Stimulated activated CD4-positive, alpha-beta T cell treated with anti-CD3 and anti-CD28 coated beads, Interleukin-4, amount 100 ng/mL, for 4 hours (primary cell): Measurements from ENCODE around the gene STK32B.
"Not testable (repeated sequence)": the region's sequence is repeated elsewhere in the genome, so short reads cannot be mapped to it uniquely, and the experiment has no call there.

Experiments used
- DNase-seq, 2 experiments: peaks; one replicate each; pipeline ENCODE4 v3.0.0-alpha.2; 2020

STK32B gene

DNA sequence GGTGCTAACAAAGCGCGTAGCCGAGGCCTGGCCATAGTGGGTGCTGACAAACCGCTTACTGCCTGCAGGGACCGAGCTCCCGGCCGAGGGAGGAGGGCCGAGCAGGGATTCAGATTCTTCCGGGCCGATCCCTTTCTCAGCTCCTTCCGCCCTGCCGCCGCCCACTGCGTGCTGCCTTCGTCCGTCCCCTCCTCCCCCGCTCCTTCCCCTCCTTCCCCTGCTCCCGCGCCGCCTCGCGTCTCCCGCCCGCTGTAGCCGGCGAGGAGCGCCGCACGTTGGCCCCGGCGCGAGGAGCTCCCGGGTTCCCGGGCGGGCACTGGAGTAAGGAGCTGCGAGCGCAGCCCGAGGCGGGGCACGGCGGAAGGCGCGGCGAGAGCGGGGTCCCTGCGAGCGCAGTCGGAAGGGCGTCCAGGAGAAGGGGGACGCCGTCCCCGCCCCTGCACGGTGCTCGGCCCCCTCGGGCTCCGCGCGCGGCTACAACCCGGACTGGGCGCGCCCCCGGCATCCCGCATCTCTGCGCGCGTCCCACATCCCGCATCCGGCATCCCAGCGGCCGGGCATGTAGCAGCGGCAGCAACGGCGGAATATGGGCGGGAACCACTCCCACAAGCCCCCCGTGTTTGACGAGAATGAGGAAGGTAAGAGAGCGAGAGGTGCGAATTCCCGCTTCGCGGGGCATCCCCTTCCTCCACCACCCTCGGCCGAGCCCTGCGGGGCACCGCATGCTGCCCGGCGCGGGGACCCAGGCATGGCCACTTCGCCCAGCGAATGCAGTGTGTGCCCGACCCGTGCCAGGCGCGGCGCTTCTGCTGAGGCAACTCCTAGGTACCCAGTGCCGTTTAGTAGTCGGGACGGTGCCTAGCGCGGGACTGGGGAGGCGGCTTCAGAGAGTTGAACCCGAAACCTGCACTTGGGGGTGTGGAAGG is at the start of gene STK32B:
STK32B (plus strand) TSS at position 203 of the 926 bp plus-strand sequence.
- peak in 1 of 2 experiments; percentile 2 for DNase-seq

DNA sequence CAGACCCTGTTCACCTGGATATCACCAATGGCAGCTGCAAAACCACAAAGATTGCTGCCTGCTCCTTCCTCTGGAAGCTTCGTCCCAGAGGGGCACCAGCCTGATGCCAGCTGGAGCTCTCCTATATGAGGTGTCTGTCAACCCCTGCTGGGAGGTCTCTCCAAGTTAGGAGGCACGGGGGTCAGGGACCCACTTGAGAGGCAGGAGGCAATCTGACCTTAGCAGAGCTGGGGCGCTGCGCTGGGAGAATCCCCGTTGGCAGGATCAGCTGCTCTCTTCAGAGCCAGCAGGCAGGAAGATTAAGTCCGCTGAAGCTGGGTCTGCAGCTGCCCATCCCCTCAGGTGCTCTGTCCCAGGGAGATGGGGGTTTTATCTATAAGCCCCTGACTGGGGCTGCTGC is 49.6 kb upstream of the STK32B start:
- not testable (repeated sequence) for DNase-seq

DNA sequence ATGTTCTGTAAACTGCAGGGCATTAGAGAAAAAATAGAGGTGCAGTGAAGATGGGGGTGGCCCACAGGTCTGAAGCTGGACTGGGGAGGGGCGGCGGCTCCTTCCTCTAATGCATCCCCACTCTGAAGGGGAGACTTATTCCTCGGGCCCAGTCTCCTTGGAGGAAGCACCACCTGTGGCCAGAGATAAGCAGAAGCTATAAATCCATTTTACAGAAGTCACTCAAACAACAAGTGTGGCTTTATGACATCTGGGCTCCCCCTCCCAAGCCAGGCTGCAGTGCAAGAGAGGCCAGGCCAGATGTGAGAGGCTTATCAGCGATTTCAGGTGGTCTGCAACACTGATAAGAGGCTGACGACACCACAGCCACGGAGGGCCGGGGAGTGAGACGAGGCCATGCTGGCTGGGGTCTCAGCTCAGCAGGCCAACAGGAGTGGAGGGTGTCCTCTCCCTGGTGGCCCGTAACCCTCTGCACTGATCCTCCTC is 47.9 kb upstream of the STK32B start:
- DNase-seq = no peak

DNA sequence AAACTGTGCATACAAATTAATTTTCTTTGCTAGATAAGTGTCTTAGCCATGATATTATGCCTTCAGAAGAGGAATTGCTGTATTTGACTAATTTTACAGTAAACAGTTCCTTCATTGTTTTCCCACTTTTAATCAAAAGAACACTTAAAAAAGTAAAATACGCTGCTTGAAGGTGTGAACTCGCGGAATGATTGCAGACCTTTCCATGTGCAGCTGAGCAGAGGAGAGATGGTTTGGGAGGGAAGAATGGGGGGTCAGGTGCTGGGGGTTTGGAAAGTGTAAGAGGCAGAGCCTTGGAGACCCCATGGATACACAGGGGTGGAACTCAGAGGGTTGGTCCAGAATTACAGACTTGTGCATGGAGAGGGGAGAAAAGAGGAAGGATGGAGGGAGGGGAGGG is 47.4 kb upstream of the STK32B start:
- DNase-seq = no peak

DNA sequence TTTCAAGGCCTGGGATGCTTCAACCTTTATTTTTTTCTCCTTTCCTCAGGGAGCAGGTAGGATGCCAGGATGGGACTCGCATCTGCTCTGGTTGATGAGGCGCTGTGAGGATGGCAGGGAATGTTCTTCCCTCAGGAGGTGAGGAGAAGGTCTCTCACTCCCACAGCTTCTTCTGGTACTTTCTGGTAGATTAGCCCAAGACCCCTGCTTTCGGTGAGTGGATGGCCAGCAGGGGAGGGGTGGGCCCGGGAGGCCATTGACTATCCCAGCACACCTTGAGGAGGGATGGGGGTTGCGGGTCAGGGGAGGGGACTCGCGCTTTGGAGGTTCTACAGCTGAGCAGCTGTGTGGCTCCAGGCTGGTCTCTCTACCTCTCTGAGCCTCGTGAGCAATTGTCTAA is 46.8 kb upstream of the STK32B start:
- no peak for DNase-seq

DNA sequence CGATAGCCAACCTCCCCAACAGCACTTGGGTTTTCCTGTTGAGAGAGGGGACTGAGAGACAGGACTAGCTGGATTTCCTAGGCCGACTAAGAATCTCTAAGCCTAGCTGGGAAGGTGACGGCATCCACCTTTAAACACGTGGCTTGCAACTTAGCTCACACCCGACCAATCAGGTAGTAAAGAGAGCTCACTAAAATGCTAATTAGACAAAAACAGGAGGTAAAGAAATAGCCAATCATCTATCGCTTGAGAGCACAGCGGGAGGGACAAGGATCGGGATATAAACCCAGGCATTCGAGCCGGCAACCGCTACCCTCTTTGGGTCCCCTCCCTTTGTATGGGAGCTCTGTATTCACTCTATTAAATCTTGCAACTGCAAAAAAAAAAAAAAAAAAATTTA is 44.3 kb upstream of the STK32B start:
- DNase-seq = not testable (repeated sequence)

DNA sequence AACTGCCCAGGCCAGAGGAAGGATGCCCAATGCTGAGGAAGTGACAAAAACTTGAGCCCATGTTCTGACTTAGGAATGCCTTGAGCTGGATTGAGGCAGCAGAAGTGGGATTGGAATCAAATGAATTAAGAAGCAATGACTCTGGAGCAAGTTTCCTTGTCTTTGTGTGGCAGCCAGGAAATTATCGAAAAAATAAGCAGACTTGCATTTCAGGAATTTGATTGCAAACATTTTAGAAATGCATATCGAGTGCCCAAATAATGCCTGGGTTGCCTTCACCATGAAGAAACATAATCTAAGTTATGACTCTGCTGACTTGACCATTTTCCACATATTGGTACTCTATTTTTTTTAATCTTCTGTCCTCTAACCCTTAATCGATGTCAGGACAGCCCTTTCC is 41.5 kb upstream of the STK32B start:
- DNase-seq = no peak

DNA sequence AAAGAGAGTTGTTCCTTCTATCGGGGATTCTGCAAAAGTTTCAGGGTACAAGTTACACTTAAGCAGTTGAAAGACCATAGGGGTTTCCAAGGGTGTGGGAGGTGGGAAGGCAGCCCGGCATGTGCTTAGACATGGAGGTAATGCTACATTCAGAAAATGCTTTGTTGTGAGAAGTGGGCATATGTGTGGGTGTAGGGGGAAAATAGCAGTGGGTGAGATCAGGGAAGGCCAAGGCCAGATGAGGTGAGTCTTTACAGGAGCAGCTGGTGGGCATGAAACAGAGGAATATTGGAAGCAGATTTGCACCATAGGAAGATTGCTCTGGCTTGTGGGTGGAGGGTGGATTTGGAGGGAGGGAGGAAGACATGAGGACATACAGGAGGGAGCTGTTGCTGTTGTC is 40.3 kb upstream of the STK32B start:
- DNase-seq = no peak

DNA sequence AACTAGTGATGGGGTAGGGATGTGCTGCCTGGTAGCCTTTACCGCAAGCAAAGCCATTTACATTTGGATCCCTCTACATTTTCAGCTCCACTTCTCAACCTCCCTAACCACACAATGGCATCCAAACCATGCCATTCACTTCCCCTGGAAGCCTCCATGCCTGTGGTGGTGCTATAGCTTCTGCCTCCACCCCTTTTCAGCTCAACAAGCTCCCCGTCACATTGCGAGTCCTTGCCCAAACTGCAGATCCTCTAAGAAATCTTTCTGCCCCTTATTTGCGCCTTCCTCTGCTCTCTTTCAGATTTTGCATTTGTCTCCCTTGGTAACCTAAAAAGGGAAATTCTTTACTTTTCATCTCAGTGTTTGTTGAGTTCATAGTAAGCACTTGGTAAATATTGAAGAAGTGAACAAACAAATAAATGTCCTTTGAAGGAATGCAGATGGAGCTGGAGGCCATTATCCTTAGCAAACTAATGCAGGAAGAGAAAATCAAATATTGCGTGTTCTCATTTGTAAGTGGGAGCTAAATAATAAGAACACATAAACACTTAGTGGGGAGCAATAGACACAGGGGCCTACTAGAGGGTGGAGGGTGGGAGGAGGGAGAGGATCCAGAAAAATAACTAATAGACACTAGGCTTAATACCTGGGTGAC is 38.9 kb upstream of the STK32B start:
- no peak for DNase-seq

DNA sequence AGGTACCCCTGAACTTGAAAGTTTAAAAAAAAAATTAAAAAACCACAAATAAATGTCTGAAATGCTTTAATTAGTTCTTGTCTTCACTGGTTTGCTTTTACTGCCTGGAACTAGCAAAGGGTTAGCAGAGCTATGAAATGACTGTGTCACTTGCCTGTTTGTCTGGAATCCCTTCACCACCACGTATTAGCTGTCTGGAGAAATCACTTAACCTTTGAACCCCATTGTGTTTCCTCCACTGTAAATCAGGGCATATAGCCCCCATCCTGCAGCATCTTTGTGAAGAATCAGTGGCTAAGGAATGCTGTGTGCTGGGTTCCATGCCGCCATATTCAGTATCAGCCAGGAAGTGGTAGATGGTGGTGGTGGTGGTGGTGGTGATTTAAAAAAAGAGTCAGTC is 38.3 kb upstream of the STK32B start:
- DNase-seq = no peak

DNA sequence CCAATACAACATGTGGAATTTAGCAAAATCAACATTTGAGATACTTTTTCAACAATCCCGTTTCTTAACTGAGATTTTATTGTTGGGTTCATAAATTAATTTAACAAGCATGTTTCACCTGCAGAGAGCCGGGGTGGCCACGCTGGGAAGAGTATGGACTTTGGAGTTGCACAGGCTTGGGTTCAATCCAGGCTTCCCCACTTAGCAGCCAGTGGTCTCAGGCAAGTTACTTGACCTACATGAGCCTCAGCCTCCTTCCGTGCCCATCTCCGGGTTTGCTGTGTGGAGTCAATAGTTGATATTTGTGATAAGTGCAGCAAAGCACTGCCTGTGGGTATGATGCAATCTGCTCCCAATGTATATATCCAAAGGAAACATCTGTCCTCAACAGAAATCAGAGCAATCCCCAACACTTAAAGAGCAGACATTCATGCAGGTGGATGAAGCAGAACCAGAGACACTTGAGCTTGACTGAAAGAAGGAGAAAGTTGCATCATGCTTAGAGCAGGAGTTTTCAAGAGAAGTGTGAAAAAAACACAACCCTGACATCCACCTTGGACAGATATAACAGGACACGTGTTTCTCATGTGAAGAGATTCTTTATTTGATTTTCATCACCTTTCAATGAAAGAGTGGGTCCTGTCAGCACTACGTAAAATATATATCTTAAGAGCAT is 37.1 kb upstream of the STK32B start:
- DNase-seq = no peak

DNA sequence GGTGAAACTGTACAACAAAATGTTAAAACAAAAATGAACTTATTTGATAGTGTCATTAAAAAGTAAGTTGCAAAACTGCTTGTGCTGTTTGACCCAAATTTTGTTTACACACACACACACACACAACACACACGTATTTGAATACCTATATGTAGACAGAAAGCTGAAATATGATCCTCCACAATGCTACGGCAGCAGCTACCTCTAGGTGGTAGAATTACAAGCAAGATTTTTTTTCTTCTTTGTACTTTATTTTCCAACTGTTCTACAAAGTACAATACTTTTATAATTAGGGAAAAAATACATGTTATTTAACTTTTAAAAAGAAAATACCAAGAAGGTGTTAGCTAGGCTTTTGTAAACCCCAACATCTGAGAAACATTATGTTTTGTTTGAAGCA is 33.2 kb upstream of the STK32B start:
- no peak for DNase-seq

DNA sequence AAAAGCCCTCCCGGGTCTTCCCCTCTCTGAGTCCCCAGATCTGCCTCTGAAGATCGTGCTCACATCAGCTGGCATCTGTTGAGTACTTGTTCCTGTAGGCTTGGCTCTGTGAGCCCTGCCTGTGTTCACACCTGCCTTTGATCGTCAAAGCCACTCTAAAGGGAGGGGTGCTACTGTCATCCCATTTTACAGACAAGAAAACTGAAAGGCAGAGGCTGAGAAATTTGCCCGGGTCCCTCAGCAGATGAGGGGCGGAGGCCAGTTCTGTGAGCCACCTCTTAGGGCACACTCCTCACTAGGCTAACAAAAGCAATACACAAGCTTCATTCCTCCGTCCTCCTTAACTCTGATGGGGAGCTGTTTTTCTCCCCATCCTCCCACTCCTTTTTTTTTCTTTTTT is 32.7 kb upstream of the STK32B start:
- no peak for DNase-seq

DNA sequence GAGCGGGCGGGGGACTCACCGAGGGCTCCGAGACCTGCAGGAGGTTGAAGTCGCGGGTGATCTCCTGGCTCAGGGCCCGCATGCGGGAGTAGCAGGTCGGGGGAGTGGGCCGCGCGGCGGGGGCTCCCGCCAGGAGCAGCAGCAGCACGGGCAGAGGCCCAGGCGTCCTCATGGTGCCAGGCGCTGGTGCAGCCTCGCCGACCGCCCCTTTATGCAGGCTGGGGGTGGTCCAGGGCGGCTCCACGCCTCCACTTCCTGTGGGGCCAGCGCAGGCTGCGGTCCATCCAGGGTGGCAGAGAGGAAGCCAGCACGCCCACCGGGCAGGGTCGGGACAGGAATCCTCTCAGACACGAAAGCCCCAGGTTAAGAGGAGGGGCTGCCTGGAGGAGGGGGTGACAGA is 32.0 kb upstream of the STK32B start, which contains the start of gene CYTL1:
CYTL1 (minus strand) TSS at position 185 of the 400 bp plus-strand sequence; CDS start at position 172, 13 bp downstream.
- DNase-seq = no peak

DNA sequence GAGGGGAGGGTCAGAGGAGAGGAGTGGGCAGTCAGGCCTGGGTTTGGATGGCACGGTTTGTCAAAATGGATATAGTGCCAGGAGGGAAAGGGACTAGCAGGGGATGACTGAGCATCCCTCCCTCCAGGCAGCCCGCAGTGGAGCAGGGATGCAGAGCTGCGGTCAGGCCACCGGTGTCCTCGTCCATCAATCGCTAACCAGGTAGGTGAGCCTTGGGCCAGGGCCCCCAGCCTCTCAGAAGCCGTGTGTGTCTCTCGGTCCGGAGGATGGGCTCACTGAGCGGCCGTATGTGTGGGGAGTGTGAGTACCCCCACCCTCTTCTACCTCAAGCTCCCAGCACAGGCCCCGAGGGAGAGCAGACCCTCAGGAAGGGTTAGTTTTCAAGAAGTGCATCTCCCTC is 31.5 kb upstream of the STK32B start:
- DNase-seq = no peak

DNA sequence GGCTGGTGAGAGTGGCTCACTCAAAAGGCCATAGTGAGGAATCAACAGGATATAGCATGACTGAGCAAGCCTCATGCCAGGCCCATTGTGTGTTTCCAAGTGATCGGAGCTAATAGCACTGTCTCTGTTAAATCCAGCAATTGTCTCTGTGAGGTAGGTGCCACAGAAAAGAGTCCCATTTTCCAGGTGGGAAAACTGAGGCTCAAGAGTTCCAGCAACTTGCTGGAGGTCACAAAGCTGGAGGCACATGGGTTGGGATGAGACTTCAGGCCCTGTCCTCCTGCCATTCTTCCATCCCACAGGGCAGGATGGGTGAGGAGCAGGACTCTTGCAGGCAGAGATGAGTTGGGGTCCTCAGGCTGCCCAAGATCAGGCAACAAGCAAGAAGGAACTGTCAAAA is 30.9 kb upstream of the STK32B start:
- DNase-seq = no peak

DNA sequence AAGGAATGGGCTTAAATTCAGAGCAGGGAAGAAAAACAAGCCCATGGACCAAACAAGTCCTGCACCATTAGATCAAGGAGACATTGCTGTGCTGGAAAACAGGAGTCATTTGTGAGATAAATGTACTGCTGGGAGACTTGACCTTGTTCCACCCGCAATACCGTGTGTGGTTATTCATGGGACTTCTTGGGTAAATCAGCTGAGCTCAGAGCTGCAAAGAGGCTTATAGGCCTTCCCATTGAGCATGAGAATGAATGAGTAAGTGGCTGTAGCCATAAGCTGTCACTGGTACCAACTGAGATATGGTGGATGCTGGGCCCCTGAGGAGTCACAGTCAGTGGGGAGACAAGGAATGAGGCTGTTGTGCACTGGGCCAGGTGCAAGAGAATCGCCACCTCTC is 29.7 kb upstream of the STK32B start:
- no peak for DNase-seq

DNA sequence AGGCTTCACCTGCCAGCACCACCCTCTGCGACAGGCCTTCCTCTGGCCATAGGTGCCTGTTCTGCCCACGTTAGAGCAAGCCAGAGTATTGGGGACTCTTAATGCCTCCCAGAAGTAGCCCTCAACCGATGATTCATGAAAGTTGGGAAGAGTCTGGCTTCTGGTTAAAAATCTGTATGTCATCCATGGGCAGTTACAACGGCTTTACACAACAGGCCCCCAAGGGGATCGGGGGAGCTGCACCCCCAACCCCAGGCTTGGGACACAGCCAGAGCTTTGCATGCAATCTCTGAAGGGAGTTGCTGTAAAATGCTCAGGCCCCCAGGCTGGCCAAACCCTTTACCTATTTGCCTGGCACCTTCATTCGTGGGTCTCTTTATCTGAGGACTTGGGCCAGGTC is 26.6 kb upstream of the STK32B start:
- DNase-seq = no peak

DNA sequence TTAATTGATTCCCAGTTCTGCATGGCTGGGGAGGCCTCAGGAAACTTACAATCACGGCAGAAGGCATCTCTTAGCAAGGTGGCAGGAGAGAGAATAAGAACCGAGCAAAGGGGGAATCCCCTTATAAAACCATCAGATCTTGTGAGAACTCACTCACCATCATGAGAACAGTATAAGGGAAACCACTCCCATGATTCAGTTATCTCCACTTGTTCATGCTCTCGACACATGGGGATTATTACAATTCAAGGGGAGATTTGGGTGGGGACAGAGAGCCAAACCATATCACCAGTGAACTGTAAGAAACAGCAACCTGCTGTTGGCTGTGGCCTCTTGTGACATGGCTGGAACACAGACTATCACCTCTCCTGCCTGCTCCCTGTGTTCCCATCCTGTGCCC is 24.9 kb upstream of the STK32B start:
- DNase-seq = no peak

DNA sequence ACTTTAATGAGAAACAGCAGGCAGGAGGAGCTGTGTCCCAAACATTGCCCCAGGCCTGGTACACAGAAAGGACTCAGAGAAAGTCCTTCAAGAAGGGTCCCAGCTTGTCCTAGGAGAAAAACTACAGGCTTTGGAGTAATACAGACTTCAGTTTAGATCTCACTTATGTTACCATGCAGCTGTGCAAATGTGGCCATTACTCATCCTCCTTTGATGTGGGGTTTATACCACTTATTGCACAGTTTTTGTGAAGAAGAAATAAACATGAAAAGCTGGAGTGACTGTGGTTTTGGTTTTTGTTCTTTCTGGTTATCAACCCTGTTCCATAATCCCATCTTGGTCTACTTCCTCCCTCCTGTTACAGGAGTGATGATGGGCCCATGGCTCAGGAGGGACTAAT is 23.9 kb upstream of the STK32B start:
- no peak for DNase-seq

DNA sequence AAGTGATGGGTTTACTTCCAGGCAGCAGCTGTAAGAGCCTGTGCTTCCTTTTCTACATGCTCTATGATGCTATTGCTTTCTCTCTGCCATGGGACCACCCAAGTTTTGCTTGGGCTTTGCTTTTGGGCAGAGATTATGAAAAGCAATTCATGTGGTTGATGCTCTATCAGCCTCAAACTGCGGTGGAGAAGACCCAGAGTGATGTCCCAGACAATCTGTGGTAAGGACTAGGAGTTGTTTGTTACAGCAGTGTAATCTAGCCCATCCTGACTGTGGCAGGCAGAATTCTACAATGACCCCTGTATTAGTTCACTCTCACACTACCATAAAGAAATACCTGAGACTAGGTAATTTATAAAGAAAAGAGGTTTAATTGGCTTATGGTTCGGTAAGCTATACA is 22.8 kb upstream of the STK32B start:
- no peak for DNase-seq

DNA sequence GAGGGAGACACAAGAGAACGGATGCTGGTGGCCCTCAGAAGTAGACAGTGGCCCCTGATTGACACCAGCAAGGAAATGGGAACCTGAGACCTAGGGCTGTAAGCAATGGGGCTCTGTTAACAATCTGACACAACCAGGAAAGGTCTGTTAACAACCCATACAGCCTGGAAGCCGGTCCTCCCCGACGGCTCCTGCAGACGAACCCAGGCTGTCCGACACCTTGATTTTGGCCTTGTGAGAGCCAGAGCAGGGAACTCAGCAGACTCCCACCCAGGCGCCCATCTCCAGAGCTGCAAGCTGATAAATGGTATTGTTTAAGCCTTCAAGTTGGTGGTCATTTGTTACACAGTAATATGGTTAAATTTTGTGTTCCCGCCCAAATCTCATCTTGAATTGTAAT is 21.8 kb upstream of the STK32B start:
- DNase-seq = no peak

DNA sequence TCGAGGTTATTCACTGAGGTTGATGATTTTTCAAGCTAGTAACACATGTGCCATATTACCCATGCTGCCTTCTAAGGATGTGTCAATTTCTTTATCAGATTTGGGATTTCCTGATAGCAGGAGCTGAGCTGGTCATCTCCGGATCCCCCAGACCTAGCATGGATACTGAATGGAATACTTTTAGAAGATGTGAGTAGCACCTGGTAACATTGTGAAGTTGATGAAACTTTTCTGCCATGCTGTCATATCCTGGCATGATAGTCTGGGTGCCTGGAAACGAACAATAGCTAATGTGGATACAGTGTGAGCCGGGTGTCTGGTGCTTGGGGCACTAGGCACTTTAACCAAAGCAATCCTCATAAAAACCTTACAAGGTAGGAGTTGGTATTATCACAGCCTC is 21.1 kb upstream of the STK32B start:
- DNase-seq = no peak

DNA sequence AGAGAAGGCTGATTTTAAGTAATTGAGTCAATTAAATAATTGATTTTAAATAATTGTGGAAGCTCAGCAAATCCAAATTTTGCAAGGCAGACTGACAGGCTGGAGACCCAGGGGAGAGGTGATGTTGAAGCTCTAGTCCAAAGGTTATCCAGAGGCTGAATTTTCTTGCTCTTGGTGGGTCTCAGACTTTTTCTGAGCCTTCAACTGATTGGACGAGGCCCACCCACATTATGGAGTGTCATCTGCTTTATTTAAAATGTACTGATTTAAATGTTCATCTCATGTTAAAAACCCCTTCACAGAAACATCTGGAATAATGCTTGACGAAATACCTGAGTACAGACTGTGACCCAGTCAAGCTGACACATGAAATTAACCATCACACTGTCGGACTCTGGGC is 20.4 kb upstream of the STK32B start:
- no peak for DNase-seq
